HG02623 (cell line): ENCODE results near the gene WIPF2.

ENCODE experiments used
- ATAC-seq: cut with Tn5 transposase; IDR thresholded peaks from one replicate; pipeline ENCODE4 v1.9.1; 2021; ENCODE audit warnings: moderate library complexity; ENCODE audit not compliant: unreplicated experiment

Gene WIPF2

DNA sequence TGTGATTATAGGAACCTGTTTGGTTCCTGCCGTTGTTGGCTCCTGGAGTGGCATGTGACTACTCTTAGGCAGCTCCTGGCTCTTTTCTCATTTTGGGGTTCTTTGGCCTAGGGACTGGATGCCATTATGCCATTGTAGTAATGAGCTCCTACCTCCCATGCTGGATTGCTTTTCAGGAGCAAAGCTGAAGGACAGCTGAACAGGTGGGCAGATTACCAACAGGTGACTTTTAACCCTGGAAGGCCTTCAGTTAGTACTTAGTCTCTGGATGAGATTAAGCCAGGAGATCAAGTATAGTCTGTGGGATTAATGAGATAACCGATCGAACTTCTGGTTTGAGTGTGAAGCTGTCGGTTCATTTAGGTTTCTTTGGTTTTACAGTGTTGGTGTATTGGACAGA, 25.2 kb downstream of the WIPF2 start:
- ATAC-seq = no peak

DNA sequence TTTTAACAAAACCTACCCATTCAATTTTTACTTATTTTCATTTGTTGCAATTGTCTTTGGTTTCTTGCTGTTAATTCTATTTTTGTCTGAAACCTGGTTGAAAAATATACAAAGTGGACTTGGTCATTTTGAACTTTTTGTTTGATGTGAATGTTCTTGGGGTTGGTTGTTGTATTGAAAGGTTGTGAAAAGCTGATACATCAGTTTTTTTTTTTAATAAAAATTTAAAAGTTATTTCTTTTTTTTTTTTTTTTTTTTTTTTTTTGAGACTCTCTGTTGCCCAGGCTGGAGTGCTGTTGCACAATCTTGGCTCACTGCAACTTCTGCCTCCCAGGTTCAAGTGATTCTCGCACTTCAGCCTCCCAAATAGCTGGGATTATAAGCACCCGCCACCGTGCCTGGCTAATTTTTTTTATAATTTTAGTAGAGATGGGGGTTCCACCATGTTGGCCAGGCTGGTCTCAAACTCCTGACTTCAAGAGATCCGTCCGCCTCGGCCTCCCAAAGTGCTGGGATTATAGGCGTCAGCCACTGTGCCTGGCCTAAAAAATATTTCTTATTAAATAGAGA, 28.9 kb downstream of the WIPF2 start:
- no peak for ATAC-seq

DNA sequence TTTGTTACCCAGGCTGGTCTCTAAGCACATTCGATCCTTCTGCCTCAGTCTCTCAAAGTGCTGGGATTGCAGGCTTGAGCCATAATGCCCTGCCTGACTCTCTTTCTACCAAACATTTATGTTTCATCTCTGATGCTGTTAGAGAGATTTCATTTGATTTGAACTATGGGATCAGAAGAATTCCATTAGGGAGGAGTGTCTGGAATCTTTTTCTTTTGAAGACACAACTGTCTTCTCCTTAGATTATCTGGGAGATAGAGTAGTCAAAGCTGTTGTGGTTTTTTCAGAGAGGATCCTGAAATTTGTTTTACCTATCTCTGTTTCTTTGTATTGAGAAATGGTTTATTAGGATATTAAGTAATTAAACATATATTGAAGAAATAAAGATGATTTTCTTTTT, 29.4 kb downstream of the WIPF2 start:
- no peak for ATAC-seq

DNA sequence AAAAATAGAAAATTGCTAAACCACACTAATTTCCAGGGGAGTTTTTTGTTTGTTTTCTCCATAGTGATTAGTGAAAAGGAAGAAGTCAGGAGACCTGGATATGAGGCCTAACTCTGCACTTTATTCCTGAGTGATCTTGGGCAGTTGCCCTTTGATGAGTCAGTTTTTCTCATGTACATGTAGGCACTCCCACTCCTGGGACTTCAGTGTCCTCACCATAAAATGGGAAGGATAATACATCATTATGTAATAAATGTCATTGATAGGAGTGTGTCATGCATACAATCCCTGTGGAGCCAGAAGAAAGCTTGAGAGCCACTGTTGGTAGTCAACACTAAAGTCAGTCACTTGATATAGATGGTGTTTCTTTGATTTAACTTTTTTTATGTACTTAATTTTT, 32.5 kb downstream of the WIPF2 start:
- ATAC-seq = no peak

DNA sequence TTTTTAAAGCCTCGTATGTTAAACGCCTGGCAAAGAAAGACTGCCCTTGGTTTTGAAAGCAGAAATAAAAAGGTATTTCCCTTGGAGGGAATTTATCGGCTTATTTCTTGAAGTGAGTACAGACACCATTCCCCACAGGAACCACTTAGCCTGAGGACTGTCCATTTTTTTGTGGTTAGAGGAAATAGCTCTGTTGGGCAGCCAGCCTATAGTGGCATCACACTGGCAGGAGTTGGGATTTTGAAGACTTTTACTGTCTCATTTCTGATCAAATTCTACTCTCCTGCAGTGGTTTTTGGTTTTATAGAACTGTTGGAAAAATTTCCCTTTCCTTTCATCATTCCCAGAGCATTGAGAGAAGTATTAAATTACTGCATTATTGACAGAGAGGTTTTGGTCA, 34.5 kb downstream of the WIPF2 start:
- no peak for ATAC-seq

DNA sequence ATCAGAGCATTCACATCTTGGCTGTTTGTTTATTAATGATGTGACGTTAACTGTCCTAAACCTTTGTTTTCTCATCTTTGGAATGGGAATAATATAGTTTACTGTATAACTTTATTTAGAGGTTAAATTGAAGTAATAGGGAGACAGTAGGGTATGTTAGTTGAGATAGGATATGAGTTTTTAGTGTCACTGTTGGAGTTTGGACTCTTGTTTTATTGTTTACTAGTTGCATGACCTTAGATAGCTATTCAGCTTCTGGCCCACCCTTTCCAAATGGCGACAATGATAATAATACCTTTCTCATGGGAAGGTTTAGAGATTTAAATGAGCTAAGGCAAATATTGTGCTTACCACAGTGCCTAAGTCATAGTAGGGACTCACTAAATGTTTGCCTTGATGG, 40.4 kb downstream of the WIPF2 start:
- no peak for ATAC-seq

DNA sequence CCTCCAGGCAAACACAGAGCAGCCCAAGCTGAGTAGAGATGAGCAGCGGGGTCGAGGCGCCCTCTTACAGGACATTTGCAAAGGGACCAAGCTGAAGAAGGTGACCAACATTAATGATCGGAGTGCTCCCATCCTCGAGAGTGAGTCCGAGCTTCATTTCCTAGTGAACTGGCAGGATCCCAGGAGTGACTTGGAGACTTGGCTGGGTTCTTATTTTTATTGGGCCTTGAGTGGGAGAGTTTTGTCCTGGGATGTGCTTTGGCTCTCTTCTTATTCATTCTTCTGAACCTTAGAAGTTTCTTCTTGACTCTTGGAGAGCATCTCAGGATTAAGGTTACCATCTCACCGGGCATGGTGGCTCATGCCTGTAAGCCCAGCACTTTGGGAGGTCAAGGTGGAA, 41.4 kb downstream of the WIPF2 start:
- no peak for ATAC-seq

DNA sequence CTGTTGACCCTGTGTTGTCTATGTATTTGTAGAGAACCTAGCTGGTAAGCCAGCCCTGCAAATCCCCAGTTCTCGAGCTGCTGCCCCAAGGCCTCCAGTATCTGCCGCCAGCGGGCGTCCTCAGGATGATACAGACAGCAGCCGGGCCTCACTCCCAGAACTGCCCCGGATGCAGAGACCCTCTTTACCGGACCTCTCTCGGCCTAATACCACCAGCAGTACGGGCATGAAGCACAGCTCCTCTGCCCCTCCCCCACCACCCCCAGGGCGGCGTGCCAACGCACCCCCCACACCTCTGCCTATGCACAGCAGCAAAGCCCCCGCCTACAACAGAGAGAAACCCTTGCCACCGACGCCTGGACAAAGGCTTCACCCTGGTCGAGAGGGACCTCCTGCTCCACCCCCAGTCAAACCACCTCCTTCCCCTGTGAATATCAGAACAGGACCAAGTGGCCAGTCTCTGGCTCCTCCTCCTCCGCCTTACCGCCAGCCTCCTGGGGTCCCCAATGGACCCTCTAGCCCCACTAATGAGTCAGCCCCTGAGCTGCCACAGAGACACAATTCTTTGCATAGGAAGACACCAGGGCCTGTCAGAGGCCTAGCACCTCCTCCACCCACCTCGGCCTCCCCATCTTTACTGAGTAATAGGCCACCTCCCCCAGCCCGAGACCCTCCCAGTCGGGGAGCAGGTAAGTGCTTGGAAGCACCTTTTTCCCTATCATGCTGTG, 45.5 kb downstream of the WIPF2 start:
- no peak for ATAC-seq

DNA sequence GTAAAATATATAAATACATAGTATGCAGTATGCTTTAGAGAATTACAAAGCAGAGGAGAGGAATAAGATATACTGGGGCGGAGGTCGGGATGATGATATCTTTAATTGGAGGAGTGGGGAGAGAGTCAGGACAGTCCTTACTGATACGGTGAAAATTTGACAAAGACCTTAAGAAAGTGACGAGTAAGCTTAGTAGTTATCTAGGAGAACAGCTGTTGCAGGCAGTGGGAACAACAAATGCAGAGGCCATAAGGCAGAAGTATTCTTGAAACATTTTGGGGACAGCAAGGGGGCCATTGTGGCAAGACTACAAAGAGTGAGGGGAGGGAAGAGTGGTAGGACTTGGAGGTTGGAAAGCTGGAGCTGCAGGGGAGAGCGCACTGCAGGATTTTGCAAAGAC, 46.2 kb downstream of the WIPF2 start:
- ATAC-seq = no peak

DNA sequence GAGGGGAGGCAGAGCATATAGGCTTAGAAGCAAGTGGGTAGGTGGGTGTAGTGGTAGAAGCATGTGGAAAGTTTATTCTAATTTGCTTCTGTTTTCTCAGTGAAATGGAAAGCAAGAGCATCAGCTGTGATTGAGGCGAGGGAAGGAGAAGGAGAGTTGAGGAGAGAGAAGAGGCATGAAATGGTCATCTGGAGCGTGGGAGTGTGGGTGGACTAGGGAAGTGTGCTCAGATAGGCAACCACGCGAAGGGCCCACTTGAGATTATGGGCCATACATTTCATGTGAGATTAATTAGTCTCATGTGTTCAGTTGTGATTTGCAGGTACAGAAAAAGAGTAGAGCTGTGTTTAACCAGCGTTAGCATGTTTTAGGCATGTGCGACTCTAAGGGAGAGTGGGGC, 47.8 kb downstream of the WIPF2 start:
- ATAC-seq = no peak

DNA sequence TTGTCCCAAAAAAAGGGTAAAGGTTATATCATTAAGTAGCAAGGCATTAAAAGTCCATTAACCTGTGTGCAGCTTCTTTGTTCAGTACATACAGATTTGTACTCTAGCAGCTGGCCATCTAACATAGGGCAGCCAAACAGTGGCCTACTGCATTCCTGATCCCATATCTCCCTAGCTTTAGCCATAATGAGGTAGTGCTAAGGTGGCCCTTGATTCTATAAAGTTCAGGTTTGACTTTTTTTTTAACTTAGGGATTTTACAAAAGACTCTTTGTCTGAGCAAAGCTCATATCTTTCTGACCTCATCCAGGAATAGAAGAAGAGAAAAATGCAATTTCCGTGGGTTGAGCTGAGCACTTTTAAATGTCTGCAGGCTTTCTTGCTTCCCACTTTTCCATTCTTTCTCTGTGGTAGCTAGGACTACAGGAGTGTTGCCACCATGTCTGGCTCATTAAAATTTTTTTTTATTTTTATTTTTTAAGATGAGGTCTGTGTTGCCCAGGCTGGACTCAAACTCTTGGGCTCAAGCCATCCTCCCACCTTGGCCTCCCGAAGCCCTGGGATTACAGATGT, 49.1 kb downstream of the WIPF2 start:
- no peak for ATAC-seq

DNA sequence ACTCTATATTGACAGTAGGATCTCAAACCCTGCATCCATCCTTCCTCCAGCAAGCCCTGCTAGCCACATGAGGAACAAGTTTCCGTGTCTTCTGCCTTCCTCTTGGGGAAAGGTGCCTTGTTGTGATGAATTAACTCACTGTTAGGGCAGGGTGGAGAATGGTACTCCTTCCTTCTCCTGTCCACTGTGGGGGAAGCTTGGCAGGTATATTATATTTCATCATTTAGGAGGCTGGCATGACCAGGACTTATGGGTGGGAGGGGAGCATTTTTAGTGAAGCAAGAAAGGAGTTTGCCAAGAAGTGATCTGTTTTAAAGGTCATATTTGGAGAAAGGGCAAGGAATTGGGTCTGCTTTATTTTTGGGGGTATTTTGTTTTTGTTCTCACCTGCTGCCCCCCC, 59.3 kb downstream of the WIPF2 start:
- no peak for ATAC-seq

DNA sequence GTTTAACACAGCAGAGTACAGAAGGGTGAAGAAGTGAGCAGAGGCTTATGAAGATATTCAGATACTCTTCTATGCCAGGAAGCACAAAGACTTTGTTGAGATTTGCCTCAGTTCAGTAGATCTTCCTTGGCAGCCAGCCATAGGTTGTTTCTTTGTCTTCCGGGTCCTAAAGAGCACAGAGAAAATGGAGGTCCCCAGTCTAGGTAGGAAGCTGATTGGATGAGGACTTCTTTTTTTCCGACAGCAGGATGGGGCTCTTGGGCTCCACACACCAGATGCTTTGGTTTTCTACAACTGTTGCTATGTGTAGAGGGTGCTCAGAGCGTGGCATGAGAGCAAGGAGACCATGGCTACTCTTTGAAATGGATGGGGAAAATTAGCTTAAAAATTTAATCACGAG, 60.3 kb downstream of the WIPF2 start:
- no peak for ATAC-seq

DNA sequence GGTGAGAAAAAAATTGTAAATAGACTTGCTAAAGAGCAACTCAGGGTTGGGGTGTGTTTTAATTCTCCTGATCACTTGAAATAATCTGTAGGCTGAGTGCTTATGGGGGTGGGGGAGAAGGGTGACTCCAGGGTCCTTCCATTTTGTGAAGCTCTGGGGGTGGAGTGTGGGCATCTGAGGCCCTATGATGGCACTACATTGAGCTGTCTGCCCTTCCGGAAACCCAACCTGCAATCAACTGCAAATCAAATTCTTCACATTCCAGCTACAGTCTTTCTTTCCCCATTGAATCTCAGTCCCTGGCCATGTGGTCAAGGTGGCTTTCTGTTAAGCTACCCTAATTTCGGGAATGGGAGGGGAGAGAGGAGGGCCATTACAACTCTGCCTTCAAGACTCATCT, 62.6 kb downstream of the WIPF2 start:
- ATAC-seq = no peak

DNA sequence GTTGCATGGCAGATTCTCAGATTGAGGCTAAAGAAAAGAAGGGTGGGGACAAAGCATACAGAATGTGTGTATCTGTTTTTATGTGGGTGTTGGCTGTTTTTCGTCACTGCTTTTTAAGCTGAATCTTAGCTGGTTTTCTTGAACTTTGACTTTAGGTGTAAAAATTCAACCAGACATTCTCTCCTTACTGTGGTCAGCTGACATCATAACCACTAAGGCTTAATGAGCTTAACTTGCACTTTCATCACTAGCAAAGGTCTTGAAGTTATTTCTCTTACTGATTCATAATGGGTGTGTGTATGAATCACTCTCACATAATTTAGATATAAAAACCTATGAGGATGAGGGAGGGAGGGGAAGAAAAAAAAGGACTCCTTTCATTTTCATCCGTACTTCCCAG, 64.6 kb downstream of the WIPF2 start:
- no peak for ATAC-seq

DNA sequence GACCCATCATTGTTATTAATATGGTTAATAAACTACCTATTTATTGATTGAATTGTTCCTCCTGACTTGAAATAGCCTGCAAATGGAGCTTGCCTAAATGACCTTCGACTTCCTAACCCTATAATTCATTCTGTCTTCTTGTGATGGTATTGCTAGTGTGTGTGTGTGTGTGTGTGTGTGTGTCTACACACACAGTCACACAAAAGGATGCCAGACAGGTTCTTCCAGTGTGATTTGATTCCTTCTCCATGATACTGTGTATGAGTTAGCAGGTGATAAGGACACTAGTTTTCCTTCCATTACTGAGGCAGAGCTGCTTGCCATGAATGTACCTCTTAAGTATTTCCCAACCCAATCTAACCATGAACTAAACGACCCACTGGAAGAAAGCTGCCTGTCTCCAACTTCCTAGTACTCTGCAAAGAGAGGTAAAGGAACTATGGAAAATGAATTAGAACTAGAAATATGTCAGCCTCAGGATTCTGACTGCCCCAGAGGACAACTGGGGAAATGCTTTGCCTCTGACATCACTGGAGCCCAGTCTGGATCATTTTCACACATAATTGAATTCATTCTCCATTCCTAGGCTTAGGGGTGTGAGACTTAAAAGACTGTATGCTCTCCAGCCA, 65.1 kb downstream of the WIPF2 start:
- no peak for ATAC-seq

DNA sequence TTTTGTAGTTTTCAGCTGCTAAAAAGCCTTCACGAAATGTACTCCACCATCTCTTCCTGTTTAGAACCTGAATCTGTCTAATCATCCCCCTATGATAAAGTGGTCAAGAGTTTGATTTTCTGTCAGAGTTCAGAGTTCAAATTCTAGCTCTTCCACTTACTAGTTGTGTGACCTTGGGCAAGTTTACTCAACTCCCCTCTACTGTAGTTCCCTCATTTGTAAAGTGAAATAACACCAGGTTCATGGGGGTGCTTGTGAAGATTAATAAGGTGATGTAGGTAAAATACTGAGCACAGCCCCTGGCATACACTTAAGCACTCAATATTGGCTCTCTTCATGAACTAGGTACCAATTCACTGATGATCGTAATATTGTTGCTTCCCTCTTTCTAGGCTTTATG, 67.4 kb downstream of the WIPF2 start:
- ATAC-seq = no peak

DNA sequence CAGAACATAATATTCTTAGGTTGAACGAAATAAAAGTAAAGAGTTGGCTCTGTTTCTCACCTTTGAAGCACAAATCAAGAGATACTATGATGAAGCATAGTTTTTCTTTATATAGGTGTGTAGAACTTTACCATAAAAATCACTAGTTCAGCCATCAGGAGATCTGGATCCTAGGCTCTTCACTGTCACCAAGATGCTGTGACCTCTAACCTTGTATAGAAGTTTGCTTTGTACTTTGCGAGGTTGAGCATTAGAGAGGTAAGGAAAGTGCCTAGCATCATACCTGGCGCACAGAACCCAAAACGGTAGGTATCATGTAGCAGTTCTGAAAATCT, 68.0 kb downstream of the WIPF2 start:
- no peak for ATAC-seq

DNA sequence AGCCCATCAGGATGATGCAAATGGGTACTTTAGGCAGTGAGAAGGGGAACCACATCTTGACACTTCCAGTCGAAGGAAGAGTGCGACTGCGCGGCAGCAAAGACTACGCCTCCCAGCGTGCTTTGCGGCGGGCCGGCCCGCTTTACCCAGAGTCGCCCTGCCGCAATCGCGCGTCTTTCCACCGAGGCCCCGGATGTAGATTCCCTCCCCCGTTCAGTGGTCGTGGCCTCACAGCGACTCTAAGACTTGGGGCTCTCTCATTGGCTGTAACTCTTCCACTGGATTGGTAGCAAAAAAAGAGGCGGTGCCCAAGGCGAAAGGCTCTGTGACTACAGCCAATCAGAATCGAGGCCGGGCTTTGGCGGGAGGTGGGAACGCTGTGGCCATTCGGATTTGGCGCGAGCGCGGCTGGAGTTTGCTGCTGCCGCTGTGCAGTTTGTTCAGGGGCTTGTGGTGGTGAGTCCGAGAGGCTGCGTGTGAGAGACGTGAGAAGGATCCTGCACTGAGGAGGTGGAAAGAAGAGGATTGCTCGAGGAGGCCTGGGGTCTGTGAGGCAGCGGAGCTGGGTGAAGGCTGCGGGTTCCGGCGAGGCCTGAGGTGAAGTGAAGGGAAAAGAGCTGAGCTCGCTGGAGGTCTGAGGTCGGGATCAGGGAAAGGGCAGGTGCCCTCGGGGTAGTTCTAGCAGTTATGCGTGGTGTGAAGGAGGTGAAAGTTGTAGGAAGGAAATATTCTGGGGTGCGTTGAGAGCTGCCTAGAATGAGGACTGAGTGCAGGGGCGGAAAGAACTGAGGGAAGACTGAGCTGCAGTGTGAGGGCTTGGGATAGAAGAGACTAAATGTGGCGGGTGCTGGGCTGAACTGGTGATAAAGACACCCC, 68.6 kb downstream of the WIPF2 start, which contains the start of gene CDC6:
TSS of gene CDC6 (plus strand) at position 386 of the 876 bp plus-strand sequence. CDS start 1,542 bp downstream, outside the sequence.
- peak; percentile 95 for ATAC-seq

DNA sequence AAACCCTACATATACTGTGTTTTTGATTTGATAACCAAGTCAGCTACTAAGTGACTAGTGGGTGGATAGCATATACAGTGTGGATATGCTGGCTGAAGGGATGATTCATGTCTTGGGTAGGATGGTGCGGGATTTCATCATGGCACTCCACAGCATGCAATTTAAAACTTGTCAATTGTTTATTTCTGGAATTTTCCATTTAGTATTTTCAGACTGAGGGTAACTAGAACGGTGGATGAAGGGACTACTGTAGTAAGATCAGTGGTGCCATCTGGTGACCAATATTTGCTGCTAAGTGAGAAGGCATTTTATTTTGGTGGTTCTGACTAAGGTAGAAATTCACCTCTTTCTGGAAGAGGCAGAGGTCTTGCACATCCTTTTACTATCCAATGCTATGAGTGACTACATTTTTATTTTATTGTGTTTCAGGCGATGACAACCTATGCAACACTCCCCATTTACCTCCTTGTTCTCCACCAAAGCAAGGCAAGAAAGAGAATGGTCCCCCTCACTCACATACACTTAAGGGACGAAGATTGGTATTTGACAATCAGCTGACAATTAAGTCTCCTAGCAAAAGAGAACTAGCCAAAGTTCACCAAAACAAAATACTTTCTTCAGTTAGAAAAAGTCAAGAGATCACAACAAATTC, 71.7 kb downstream of the WIPF2 start:
- no peak for ATAC-seq

DNA sequence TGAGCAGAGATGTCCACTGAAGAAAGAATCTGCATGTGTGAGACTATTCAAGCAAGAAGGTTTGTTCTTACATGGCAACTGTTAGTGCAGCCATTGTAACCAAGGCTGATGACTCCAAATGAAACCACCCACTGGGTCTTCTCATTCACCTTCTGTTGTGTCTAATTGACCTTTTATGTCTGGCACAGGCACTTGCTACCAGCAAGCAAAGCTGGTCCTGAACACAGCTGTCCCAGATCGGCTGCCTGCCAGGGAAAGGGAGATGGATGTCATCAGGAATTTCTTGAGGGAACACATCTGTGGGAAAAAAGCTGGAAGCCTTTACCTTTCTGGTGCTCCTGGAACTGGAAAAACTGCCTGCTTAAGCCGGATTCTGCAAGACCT, 72.2 kb downstream of the WIPF2 start:
- no peak for ATAC-seq
